MM.1S (cell line): ENCODE measurements around the gene OSBPL10.

Experiments
- EZH2 ChIP-seq: fragments of 300-600 bp; sonication (generic); optimal IDR thresholded peaks from 2 replicates; pipeline ENCODE3; 2017; ENCODE audit warnings: low read depth, mild to moderate bottlenecking, antibody characterized with exemption, low read length, mixed read lengths
- TF ChIP-seq, protein P1 (sequence below): fragments of 300-600 bp; sonication (generic); IDR thresholded peaks from 2 replicates; pipeline ENCODE4 v1.5.1; 2016; ENCODE audit warnings: antibody characterized with exemption, low read length, mixed read lengths

DNA sequence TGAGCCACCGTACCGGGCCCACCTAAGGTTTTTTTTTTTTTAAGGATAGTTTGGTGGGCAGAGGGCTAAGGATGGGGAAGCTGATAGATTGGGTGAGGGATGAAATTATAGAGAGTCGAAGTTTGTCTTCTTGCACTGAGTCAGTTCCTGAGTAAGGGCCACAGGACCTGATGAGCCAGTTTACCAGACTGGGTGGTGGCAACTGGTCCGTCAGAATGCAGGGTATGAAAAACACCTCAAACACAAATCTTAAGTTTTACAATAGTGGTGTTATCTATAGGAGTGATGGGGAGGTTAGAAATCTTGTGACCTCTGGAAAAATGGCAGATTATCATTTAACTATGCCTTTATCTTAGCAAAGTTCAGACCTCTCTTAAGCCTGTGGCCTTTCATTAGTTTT lies 3.3 kb upstream of the OSBPL10 start:
- TF ChIP-seq, protein P1, sequence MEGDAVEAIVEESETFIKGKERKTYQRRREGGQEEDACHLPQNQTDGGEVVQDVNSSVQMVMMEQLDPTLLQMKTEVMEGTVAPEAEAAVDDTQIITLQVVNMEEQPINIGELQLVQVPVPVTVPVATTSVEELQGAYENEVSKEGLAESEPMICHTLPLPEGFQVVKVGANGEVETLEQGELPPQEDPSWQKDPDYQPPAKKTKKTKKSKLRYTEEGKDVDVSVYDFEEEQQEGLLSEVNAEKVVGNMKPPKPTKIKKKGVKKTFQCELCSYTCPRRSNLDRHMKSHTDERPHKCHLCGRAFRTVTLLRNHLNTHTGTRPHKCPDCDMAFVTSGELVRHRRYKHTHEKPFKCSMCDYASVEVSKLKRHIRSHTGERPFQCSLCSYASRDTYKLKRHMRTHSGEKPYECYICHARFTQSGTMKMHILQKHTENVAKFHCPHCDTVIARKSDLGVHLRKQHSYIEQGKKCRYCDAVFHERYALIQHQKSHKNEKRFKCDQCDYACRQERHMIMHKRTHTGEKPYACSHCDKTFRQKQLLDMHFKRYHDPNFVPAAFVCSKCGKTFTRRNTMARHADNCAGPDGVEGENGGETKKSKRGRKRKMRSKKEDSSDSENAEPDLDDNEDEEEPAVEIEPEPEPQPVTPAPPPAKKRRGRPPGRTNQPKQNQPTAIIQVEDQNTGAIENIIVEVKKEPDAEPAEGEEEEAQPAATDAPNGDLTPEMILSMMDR, result no peak
- no peak for TF ChIP-seq EZH2
